ENCODE data around the gene UVRAG.

The UVRAG gene

DNA sequence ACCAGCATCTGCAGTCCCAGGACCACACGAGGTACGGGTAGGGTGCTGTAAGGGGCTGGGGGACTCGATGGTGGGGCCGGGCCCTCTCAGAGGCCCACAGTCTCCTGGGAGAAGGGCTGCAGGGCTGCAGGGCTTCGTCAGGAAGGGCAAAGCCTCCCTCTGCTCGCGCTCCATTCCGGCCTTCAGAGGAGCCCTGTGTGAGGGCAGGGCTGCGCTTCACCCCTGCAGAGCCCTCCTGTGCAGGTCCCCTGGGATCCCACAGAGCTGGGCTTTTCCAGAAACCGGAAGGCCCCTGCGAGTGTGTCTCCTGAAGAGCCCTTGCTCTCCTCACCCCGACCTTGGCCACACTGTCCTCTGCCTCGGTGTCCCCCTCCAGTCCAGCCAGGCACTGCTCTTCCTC lies 364.1 kb downstream of the UVRAG start:
- H3K36me3 ChIP-seq (ENCODE audit: insufficient read depth, low read length): no peaks in the 10 kb centered on the region

DNA sequence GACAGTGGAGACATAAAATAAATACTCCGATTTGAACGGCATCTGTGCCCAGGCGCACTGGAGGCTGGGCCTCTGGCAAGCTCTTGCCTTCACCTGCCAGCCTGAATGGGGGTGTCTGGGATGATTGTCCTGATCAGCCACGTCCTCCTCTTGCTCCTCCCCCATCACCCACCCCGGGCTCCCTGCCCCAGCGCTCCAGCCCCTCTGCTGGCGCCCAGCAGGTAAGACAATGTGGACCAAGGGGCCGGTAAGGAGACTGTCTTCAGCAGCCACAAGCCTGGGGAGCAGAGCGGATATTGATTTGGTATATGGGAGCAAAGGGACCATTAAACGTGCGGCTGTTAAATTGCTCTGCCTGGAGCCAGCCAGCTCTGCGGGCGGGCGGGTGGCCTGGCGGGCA lies 366.4 kb downstream of the UVRAG start:
- Histone ChIP-seq H3K9me3 (ENCODE audit: low read depth, low read length) (no peaks in the 10 kb centered on the region), H3K27ac (no peak overlapping the region), H3K36me3 (ENCODE audit: insufficient read depth, low read length) (no peaks in the 10 kb centered on the region), H3K4me3 (no peak overlapping the region), H3K9ac (ENCODE audit: insufficient read length) (no peak overlapping the region)
- TF ChIP-seq FOXP2 (optimal IDR thresholded peaks at IDR 0.05; ENCODE audit: control extremely low read depth, extremely low read length, insufficient read depth): no peak
- no peak for TF ChIP-seq POLR2AphosphoS5 (IDR thresholded peaks at IDR 0.05; ENCODE audit: borderline replicate concordance, low read depth, low read length)
- no peak for TF ChIP-seq EZH2 (IDR thresholded peaks at IDR 0.05)
- DNase-seq (ENCODE audit: low read depth, low spot score): no peak

More for the DNA sequence above, 364.1 kb downstream of the UVRAG start:
- H3K9me3 ChIP-seq (ENCODE audit: low read depth, low read length): no peaks in the 10 kb centered on the region
- TF ChIP-seq EZH2 (IDR thresholded peaks at IDR 0.05) (no peak), FOXP2 (optimal IDR thresholded peaks at IDR 0.05; ENCODE audit: control extremely low read depth, extremely low read length, insufficient read depth) (no peak), POLR2AphosphoS5 (IDR thresholded peaks at IDR 0.05; ENCODE audit: borderline replicate concordance, low read depth, low read length) (no peak)
- H3K4me3 ChIP-seq: no peak overlapping the region
- no peak overlapping the region for H3K27ac ChIP-seq
- no peak for DNase-seq (ENCODE audit: low read depth, low spot score)
- no peak overlapping the region for H3K9ac ChIP-seq (ENCODE audit: insufficient read length)

DNA sequence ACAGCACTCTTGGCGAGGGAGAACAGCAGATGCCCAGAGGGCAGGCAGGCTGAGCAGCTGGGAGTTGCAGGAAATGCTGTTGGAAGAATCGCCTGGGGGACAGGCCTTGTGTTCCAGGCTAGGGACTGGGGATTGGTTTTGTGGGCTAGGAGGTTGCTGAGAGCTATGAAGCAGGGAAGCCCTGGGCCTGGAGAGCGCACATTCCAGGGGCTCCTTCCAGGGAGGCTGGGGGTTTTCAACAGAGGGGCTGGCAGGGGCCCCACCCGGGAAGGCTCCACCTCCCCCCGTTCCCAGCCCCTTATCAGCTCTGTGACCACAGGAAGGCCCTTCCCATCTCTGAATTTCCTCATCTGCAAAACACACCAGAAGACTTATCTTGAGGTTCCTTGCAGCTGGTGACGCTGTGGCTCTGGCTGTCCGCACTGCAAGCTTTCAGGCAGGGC lies 369.6 kb downstream of the UVRAG start:
- H3K9me3 ChIP-seq (ENCODE audit: low read depth, low read length): no peaks in the 10 kb centered on the region
- no peak overlapping the region for H3K9ac ChIP-seq (ENCODE audit: insufficient read length)
- TF ChIP-seq POLR2AphosphoS5 (IDR thresholded peaks at IDR 0.05; ENCODE audit: borderline replicate concordance, low read depth, low read length): no peak
- TF ChIP-seq FOXP2 (optimal IDR thresholded peaks at IDR 0.05; ENCODE audit: control extremely low read depth, extremely low read length, insufficient read depth): no peak
- TF ChIP-seq EZH2 (IDR thresholded peaks at IDR 0.05): no peak
- peak overlapping the region; percentile 37 for H3K4me3 ChIP-seq
- peak overlapping the region; percentile 49 for H3K27ac ChIP-seq
- peak; percentile 61 for DNase-seq (ENCODE audit: low read depth, low spot score)
- no peaks in the 10 kb centered on the region for H3K36me3 ChIP-seq (ENCODE audit: insufficient read depth, low read length)

DNA sequence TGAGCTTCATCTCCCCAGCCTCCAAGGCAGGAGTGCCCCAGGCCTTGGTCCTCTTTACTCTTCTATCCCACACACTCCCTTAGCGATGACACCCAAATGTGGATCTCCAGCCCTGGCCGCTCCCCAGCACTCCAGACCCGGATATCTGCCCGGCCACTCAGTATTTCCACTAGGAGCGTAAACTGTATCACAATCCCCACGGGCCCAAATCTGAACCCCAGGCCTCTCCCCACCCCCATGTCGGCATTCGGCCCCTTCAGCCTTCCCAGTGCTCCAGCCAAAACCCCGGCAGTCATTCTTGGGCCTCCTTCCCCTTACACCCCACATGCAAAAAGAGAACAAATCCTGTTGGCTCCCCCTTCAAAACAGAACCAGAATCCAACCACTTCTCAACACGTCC lies 370.5 kb downstream of the UVRAG start:
- Histone ChIP-seq H3K9ac (ENCODE audit: insufficient read length) (peak overlapping the region; percentile 53), H3K4me3 (no peak overlapping the region), H3K27ac (peak overlapping the region; percentile 49; the same call in 1 of the 2 replicates), H3K9me3 (ENCODE audit: low read depth, low read length) (no peaks in the 10 kb centered on the region), H3K36me3 (ENCODE audit: insufficient read depth, low read length) (no peaks in the 10 kb centered on the region)
- TF ChIP-seq POLR2AphosphoS5 (IDR thresholded peaks at IDR 0.05; ENCODE audit: borderline replicate concordance, low read depth, low read length) (no peak), EZH2 (IDR thresholded peaks at IDR 0.05) (no peak), FOXP2 (optimal IDR thresholded peaks at IDR 0.05; ENCODE audit: control extremely low read depth, extremely low read length, insufficient read depth) (no peak)
- DNase-seq (ENCODE audit: low read depth, low spot score): no peak

DNA sequence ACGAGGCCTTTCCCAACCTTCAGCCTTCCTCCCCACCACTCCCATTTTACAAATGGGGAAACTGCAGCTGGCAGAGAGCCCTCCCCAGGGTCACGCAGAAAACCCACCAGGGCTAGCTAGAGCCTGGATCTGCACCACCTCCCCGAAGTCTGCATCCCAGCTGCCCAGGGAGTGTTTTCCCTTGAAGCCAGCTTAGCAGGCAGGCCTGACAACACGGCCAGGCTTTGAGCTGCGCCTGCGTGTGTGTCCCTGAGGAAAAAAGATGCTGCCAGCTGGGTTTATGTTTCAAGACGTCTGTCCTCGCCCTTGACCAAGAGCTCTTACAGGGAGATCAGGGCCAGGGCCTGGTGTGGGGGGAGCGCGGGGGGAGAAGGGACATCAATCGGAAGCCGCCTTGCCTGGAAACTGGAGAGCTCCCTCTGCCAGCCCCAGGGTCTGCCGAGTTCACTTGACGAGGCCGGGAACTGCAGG lies 371.0 kb downstream of the UVRAG start:
- Histone ChIP-seq H3K9me3 (ENCODE audit: low read depth, low read length) (no peaks in the 10 kb centered on the region), H3K4me3 (no peak overlapping the region), H3K27ac (no peak overlapping the region), H3K9ac (ENCODE audit: insufficient read length) (peak overlapping the region; percentile 53), H3K36me3 (ENCODE audit: insufficient read depth, low read length) (no peaks in the 10 kb centered on the region)
- TF ChIP-seq FOXP2 (optimal IDR thresholded peaks at IDR 0.05; ENCODE audit: control extremely low read depth, extremely low read length, insufficient read depth) (no peak), EZH2 (IDR thresholded peaks at IDR 0.05) (no peak), POLR2AphosphoS5 (IDR thresholded peaks at IDR 0.05; ENCODE audit: borderline replicate concordance, low read depth, low read length) (no peak)
- no peak for DNase-seq (ENCODE audit: low read depth, low spot score)

DNA sequence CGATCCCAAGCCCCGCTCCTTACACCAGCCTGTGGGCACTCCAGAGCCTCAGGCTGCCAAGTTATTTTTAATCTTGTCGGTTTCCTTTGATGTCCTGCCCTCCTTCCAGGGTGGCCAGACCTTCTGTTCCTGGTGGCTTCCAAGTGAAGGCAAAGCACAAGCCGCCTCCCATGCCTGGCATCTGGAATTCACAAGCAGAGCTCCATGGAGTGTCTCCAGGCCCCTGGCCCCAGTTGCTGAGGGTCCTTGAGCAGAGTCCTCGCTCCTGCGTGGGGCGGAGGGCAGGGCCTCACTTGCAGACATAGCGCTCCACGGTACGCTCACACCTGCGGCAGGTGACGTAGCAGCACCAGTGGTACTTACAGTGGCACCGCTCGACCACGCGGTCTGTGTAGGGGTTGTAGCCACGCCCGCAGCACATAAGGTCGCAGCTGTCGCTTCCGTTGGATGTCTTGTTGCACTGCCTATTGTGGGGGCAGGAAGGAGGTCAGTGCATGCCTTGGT lies 371.8 kb downstream of the UVRAG start:
- Histone ChIP-seq H3K36me3 (ENCODE audit: insufficient read depth, low read length) (no peaks in the 10 kb centered on the region), H3K27ac (no peak overlapping the region; the same call in 1 of the 2 replicates), H3K4me3 (no peak overlapping the region), H3K9me3 (ENCODE audit: low read depth, low read length) (no peaks in the 10 kb centered on the region), H3K9ac (ENCODE audit: insufficient read length) (peak overlapping the region; percentile 32)
- no peak for DNase-seq (ENCODE audit: low read depth, low spot score)
- TF ChIP-seq FOXP2 (optimal IDR thresholded peaks at IDR 0.05; ENCODE audit: control extremely low read depth, extremely low read length, insufficient read depth) (no peak), POLR2AphosphoS5 (IDR thresholded peaks at IDR 0.05; ENCODE audit: borderline replicate concordance, low read depth, low read length) (no peak), EZH2 (IDR thresholded peaks at IDR 0.05) (no peak)

DNA sequence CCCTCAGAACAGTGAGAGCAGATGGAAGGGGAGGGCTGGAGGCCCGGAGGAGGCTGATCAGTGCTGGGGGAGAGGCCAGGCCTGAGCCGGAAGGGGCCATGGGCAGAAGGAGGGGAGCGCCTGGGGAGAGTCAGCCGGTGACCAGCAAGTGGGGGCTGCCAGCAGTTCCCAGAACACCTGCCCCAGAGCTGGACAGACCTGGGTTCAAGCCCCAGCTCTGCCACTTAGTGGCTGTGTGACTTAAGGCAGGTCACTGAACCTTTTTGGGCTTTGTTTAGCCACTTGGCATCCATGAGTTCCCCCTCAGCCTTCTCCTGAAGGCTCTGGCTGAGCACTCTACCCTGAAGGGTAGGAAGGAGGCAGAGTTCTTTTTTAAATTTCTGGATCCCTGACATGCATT lies 373.9 kb downstream of the UVRAG start:
- no peaks in the 10 kb centered on the region for H3K36me3 ChIP-seq (ENCODE audit: insufficient read depth, low read length)
- H3K4me3 ChIP-seq: no peak overlapping the region
- no peak overlapping the region for H3K27ac ChIP-seq
- no peak overlapping the region for H3K9ac ChIP-seq (ENCODE audit: insufficient read length)
- no peak for DNase-seq (ENCODE audit: low read depth, low spot score)
- H3K9me3 ChIP-seq (ENCODE audit: low read depth, low read length): no peaks in the 10 kb centered on the region
- TF ChIP-seq FOXP2 (optimal IDR thresholded peaks at IDR 0.05; ENCODE audit: control extremely low read depth, extremely low read length, insufficient read depth): no peak
- TF ChIP-seq EZH2 (IDR thresholded peaks at IDR 0.05): no peak
- TF ChIP-seq POLR2AphosphoS5 (IDR thresholded peaks at IDR 0.05; ENCODE audit: borderline replicate concordance, low read depth, low read length): no peak

DNA sequence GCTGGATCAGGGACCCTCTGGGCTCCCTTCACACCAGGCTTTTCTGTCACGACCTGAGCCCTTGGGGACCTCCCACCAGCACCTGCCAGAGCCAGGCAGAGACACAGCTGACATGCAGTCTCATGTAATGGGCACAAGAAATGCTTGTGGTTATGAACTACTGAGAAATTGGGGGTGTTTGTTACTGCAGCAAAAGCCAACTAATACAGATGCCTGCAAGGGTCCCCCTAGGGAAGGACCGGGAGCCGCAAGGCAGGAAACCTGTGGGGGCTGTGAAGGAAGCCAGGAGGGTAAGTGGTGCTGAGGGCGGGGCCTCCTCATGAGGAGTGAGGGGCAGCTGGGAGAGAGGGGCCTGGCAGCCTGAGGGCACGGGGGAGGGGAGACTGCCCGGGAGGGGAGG lies 374.7 kb downstream of the UVRAG start:
- TF ChIP-seq EZH2 (IDR thresholded peaks at IDR 0.05) (no peak), FOXP2 (optimal IDR thresholded peaks at IDR 0.05; ENCODE audit: control extremely low read depth, extremely low read length, insufficient read depth) (no peak), POLR2AphosphoS5 (IDR thresholded peaks at IDR 0.05; ENCODE audit: borderline replicate concordance, low read depth, low read length) (no peak)
- Histone ChIP-seq H3K27ac (no peak overlapping the region), H3K9me3 (ENCODE audit: low read depth, low read length) (no peaks in the 10 kb centered on the region), H3K36me3 (ENCODE audit: insufficient read depth, low read length) (no peaks in the 10 kb centered on the region), H3K4me3 (no peak overlapping the region), H3K9ac (ENCODE audit: insufficient read length) (no peak overlapping the region)
- DNase-seq (ENCODE audit: low read depth, low spot score): no peak

DNA sequence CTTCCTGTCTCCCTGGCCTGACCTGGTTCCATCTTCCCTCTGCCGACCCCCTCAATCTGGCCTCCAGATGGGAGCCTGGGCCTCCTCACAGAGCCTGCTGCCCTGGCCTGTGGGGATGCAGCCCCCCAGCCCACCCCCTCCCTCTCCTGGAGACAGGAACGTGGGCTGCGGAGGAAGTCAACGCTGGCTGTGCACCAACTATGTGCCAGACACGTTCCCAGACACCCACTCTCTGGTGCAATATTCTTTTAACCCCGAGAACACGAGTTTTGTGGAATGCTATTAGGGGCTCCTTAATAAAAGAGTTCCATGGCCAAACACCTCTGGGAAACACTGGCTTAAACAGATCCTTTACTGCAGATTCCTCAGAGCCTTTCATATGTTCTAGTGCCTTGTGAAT lies 375.4 kb downstream of the UVRAG start:
- H3K9me3 ChIP-seq (ENCODE audit: low read depth, low read length): no peaks in the 10 kb centered on the region
- no peak for TF ChIP-seq FOXP2 (optimal IDR thresholded peaks at IDR 0.05; ENCODE audit: control extremely low read depth, extremely low read length, insufficient read depth)
- no peak for TF ChIP-seq EZH2 (IDR thresholded peaks at IDR 0.05)
- TF ChIP-seq POLR2AphosphoS5 (IDR thresholded peaks at IDR 0.05; ENCODE audit: borderline replicate concordance, low read depth, low read length): no peak
- H3K36me3 ChIP-seq (ENCODE audit: insufficient read depth, low read length): no peaks in the 10 kb centered on the region
- H3K27ac ChIP-seq: no peak overlapping the region
- no peak for DNase-seq (ENCODE audit: low read depth, low spot score)
- H3K4me3 ChIP-seq: no peak overlapping the region
- no peak overlapping the region for H3K9ac ChIP-seq (ENCODE audit: insufficient read length)
